K562 (cell line): Measurements from ENCODE around the gene GAA. TPM values are rescaled to one million over a fixed set of nuclear protein-coding genes. Genes with fewer than 3 reads are reported as not detected.

Source experiments
- ARHGAP35 ChIP-seq: fragments of 450-650 bp; IDR thresholded peaks from 2 replicates; pipeline ENCODE4 v1.6.1; 2018; ENCODE audit not compliant: partially characterized antibody
- CHD1 ChIP-seq: fragments of 200-600 bp; sonication (generic); IDR thresholded peaks from one replicate; pipeline ENCODE4 v1.6.1; 2012; ENCODE audit warnings: mild to moderate bottlenecking, moderate library complexity, low read length, inconsistent platforms
- COPS2 ChIP-seq: fragments of 450-650 bp; conservative IDR thresholded peaks from 2 replicates; pipeline ENCODE4 v1.6.1; 2016; ENCODE audit warnings: mild to moderate bottlenecking, moderate library complexity
- CTCF ChIP-seq, 3 experiments: IDR thresholded peaks in 2 of 3; conservative IDR thresholded peaks in 1 of 3; 2 replicates each; pipeline ENCODE4 v1.5.1; 2011 to 2012; ENCODE audit warnings: low read length in 3 of 3, mild to moderate bottlenecking in 3 of 3, control low read depth in 2 of 3, improper control_type of control experiment in 1 of 3, inconsistent platforms in 1 of 3, low read depth in 1 of 3, mixed read lengths in 1 of 3, moderate library complexity in 1 of 3; ENCODE audit not compliant: insufficient read depth in 2 of 3
- ESRRB ChIP-seq: fragments of 250-450 bp; sonication (Bioruptor Pico); IDR thresholded peaks from 2 replicates; pipeline ENCODE4 v1.5.0; 2020; ENCODE audit warnings: mild to moderate bottlenecking, moderate library complexity, borderline replicate concordance
- HMG20A ChIP-seq: fragments of 450-650 bp; formaldehyde crosslinking; conservative IDR thresholded peaks from 2 replicates; pipeline ENCODE4 v1.4.0; 2020; ENCODE audit warnings: mild to moderate bottlenecking, mixed read lengths
- KDM4B ChIP-seq, 2 experiments: fragments of 450-650 bp in 1 of 2; sonication (generic) in 1 of 2; IDR thresholded peaks; 2 replicates each; pipeline ENCODE4 v1.6.1; 2016 to 2017; ENCODE audit warnings: borderline replicate concordance in 2 of 2, antibody characterized with exemption in 1 of 2, low read depth in 1 of 2, mild to moderate bottlenecking in 1 of 2
- NFATC3 ChIP-seq: fragments of 450-650 bp; IDR thresholded peaks from 2 replicates; pipeline ENCODE4 v1.6.1; 2017; ENCODE audit warnings: mild to moderate bottlenecking
- NKRF ChIP-seq: fragments of 450-650 bp; IDR thresholded peaks from 2 replicates; pipeline ENCODE4 v1.6.1; 2016; ENCODE audit warnings: borderline replicate concordance
- NONO ChIP-seq, 2 experiments: fragments of 200-400 bp in 1 of 2; fragments of 450-650 bp in 1 of 2; formaldehyde crosslinking in 1 of 2; IDR thresholded peaks; 2 replicates each; pipeline ENCODE4 v1.6.1; 2017; ENCODE audit warnings: low read depth in 2 of 2, mild to moderate bottlenecking in 2 of 2, moderate library complexity in 2 of 2, low read length in 1 of 2
- NR2F6 ChIP-seq: fragments of 450-650 bp; formaldehyde crosslinking; IDR thresholded peaks from 2 replicates; pipeline ENCODE4 v1.4.0; 2020; ENCODE audit warnings: mild to moderate bottlenecking
- SIN3B ChIP-seq: fragments of 450-650 bp; IDR thresholded peaks from 2 replicates; pipeline ENCODE4 v1.6.1; 2017; ENCODE audit warnings: low read depth, mild to moderate bottlenecking, moderate library complexity
- STAT6 ChIP-seq: sonication (generic); formaldehyde crosslinking; IDR thresholded peaks from 2 replicates; pipeline ENCODE4 v1.8.1; 2023; ENCODE audit warnings: mild to moderate bottlenecking, missing genetic modification reagents
- TAF1 ChIP-seq: IDR thresholded peaks from 2 replicates; pipeline ENCODE4 v1.6.1; 2011; ENCODE audit warnings: mild to moderate bottlenecking, low read length, moderate library complexity; ENCODE audit not compliant: insufficient read depth, control insufficient read depth, severe bottlenecking; ENCODE audit errors: extremely low read depth
- ZBTB34 ChIP-seq: fragments of 250-450 bp; sonication (Bioruptor Pico); IDR thresholded peaks from 2 replicates; pipeline ENCODE4 v1.8.0; 2021; ENCODE audit warnings: mild to moderate bottlenecking, moderate library complexity
- ZKSCAN8 ChIP-seq: fragments of 200-800 bp; sonication (Bioruptor generic); IDR thresholded peaks from 2 replicates; pipeline ENCODE4 v1.6.1; 2016; ENCODE audit warnings: missing genetic modification characterization, missing compliant biosample characterization
- ZNF584 ChIP-seq: fragments of 200-800 bp; sonication (Bioruptor generic); IDR thresholded peaks from 2 replicates; pipeline ENCODE4 v1.6.1; 2016; ENCODE audit warnings: low read depth, mild to moderate bottlenecking, missing genetic modification characterization, missing compliant biosample characterization
- ZNF766 ChIP-seq: fragments of 200-800 bp; sonication (Bioruptor generic); conservative IDR thresholded peaks from 2 replicates; pipeline ENCODE4 v1.6.1; 2016; ENCODE audit warnings: missing genetic modification characterization, missing compliant biosample characterization
- ZNF77 ChIP-seq: fragments of 250-450 bp; sonication (Bioruptor Pico); IDR thresholded peaks from 2 replicates; pipeline ENCODE4 v1.5.0; 2020
- ZNF830 ChIP-seq: fragments of 250-450 bp; sonication (Bioruptor Pico); IDR thresholded peaks from 2 replicates; pipeline ENCODE4 v1.5.0; 2021; ENCODE audit warnings: mild to moderate bottlenecking
- polyA plus RNA-seq, 8 experiments: library from polyadenylated mRNA; depleted of rRNA in 4 of 8; stranded (reverse) in 5 of 8; unstranded in 3 of 8; fragments of >200 nt; fragmentation: Nextera tagmentation in 2 of 8; fragmentation: Illumina TruSeq in 1 of 8; extraction: Ambion mirVana in 2 of 8; extraction: Trizol in 1 of 8; gene quantifications; 2 replicates each; pipeline versions ENCODE4 v1.2.1 to v1.2.3, GENCODE V29; 2011 to 2014; ENCODE audit warnings: inconsistent platforms in 1 of 8, missing spikeins in 1 of 8
- total RNA-seq, 7 experiments: library from RNA; depleted of rRNA in 6 of 7; stranded (reverse); fragments of >200 nt in 6 of 7; fragmentation: Illumina TruSeq in 2 of 7; extraction: Trizol in 2 of 7; gene quantifications; 2 replicates each; pipeline versions ENCODE4 v1.2.1 to v1.2.3, GENCODE V29; 2011 to 2021; ENCODE audit warnings: low replicate concordance in 1 of 7

Gene GAA
- total and polyA plus RNA-seq, 9 of the 15 experiments (the other 6 are each of a cell fraction or from before 2014, with no cell fraction given), result 0.15 to 6.4 (median 1.7) TPM

GRCh38 chr17:80147035-80147822, 45.8 kb downstream of the GAA start, which contains the start of gene EIF4A3 (continued):
- TF ChIP-seq KDM4B (IDR thresholded peaks at IDR 0.05; ENCODE audit: borderline replicate concordance in 2 of 2, low read depth in 1 of 2) (no peak), HMG20A (no peak), COPS2 (no peak), ZBTB34 (CRISPR knock-in tag) (no peak), STAT6 (CRISPR knock-in tag) (no peak), NKRF (peak; percentile 36; the same call in 1 of the 2 replicates), ESRRB (CRISPR knock-in tag) (no peak), CHD1 (no peak), ZNF77 (CRISPR knock-in tag) (no peak), NFATC3 (no peak), ZNF830 (no peak), CTCF (IDR thresholded peaks at IDR 0.05 in 2 of 3, conservative IDR thresholded peaks at IDR 0.05 in 1 of 3; ENCODE audit: insufficient read depth in 2 of 3, low read depth in 1 of 3, low read length in 3 of 3) (no peak; a peak in 1 of 6 replicates), ZNF766 (CRISPR knock-in tag) (no peak), NONO (IDR thresholded peaks at IDR 0.05; ENCODE audit: low read depth in 2 of 2, low read length in 1 of 2) (no peak), ZKSCAN8 (CRISPR knock-in tag) (no peak), SIN3B (no peak), TAF1 (peak; percentile 72), ARHGAP35 (peak; percentile 91), NR2F6 (CRISPR knock-in tag) (no peak), ZNF584 (no peak)
